K562 (cell line): ENCODE measurements around the gene CYFIP2. TPM values are rescaled to one million over a fixed set of nuclear protein-coding genes. Genes with fewer than 3 reads are reported as not detected.

ENCODE experiments used
- CBFA2T3 ChIP-seq: fragments of 450-650 bp; IDR thresholded peaks from 2 replicates; pipeline ENCODE4 v1.6.1; 2017
- ETV1 ChIP-seq: fragments of 450-650 bp; conservative IDR thresholded peaks from 2 replicates; pipeline ENCODE4 v1.6.1; 2016; ENCODE audit warnings: missing genetic modification characterization, control low read depth, low read depth, missing compliant biosample characterization
- HDAC2 ChIP-seq: fragments of 450-650 bp; IDR thresholded peaks from 2 replicates; pipeline ENCODE4 v1.6.1; 2016; ENCODE audit warnings: mild to moderate bottlenecking
- HNRNPLL ChIP-seq: fragments of 200-400 bp; formaldehyde crosslinking; IDR thresholded peaks from 2 replicates; pipeline ENCODE4 v1.6.1; 2017; ENCODE audit warnings: low read length, low read depth, mild to moderate bottlenecking; ENCODE audit not compliant: poor library complexity, severe bottlenecking
- MTA3 ChIP-seq: fragments of 450-650 bp; formaldehyde crosslinking; IDR thresholded peaks from 2 replicates; pipeline ENCODE4 v1.6.1; 2017; ENCODE audit warnings: mild to moderate bottlenecking, borderline replicate concordance
- MYBL2 ChIP-seq, 2 experiments: fragments of 450-650 bp in 1 of 2; sonication (generic) in 1 of 2; formaldehyde crosslinking in 1 of 2; IDR thresholded peaks; 2 replicates each; pipeline versions ENCODE4 v1.6.1 to v1.8.1; 2017 to 2022; ENCODE audit warnings: borderline replicate concordance in 1 of 2, inconsistent platforms in 1 of 2, low read depth in 1 of 2, mild to moderate bottlenecking in 1 of 2, missing genetic modification reagents in 1 of 2, moderate library complexity in 1 of 2
- POLR3G ChIP-seq: IDR thresholded peaks from 2 replicates; pipeline ENCODE4 v1.6.1; 2011; ENCODE audit not compliant: insufficient read length, insufficient replicate concordance; ENCODE audit errors: extremely low read depth
- RAD21 ChIP-seq, 2 experiments: fragments of 250-450 bp in 1 of 2; fragments of 450-650 bp in 1 of 2; sonication (Bioruptor Pico) in 1 of 2; formaldehyde crosslinking in 1 of 2; IDR thresholded peaks in 1 of 2; conservative IDR thresholded peaks in 1 of 2; 2 replicates each; pipeline versions ENCODE4 v1.4.0 to v1.8.0; 2020 to 2022; ENCODE audit warnings: mild to moderate bottlenecking in 2 of 2, moderate library complexity in 1 of 2
- RCOR1 ChIP-seq, 2 experiments: IDR thresholded peaks; 2 replicates each; pipeline ENCODE4 v1.6.1; 2012; ENCODE audit warnings: low read depth in 2 of 2, low read length in 2 of 2, borderline replicate concordance in 1 of 2, improper control_type of control experiment in 1 of 2
- SP2 ChIP-seq: IDR thresholded peaks from 2 replicates; pipeline ENCODE4 v1.6.1; 2011; ENCODE audit warnings: mild to moderate bottlenecking, low read depth, low read length, moderate library complexity; ENCODE audit not compliant: poor library complexity, severe bottlenecking; ENCODE audit errors: extremely low read depth
- ZNF217 ChIP-seq: sonication (generic); formaldehyde crosslinking; IDR thresholded peaks from 2 replicates; pipeline ENCODE4 v1.8.0; 2022; ENCODE audit warnings: mild to moderate bottlenecking, missing genetic modification reagents
- ZNF224 ChIP-seq: sonication (generic); formaldehyde crosslinking; IDR thresholded peaks from 2 replicates; pipeline ENCODE4 v1.8.0; 2022; ENCODE audit warnings: mild to moderate bottlenecking, missing genetic modification reagents
- polyA plus RNA-seq, 8 experiments: library from polyadenylated mRNA; depleted of rRNA in 4 of 8; stranded (reverse) in 5 of 8; unstranded in 3 of 8; fragments of >200 nt; fragmentation: Nextera tagmentation in 2 of 8; fragmentation: Illumina TruSeq in 1 of 8; extraction: Ambion mirVana in 2 of 8; extraction: Trizol in 1 of 8; gene quantifications; 2 replicates each; pipeline versions ENCODE4 v1.2.1 to v1.2.3, GENCODE V29; 2011 to 2014; ENCODE audit warnings: inconsistent platforms in 1 of 8, missing spikeins in 1 of 8
- total RNA-seq, 7 experiments: library from RNA; depleted of rRNA in 6 of 7; stranded (reverse); fragments of >200 nt in 6 of 7; fragmentation: Illumina TruSeq in 2 of 7; extraction: Trizol in 2 of 7; gene quantifications; 2 replicates each; pipeline versions ENCODE4 v1.2.1 to v1.2.3, GENCODE V29; 2011 to 2021; ENCODE audit warnings: low replicate concordance in 1 of 7
- TF ChIP-seq, protein P1 (sequence below): fragments of 250-450 bp; sonication (Bioruptor Pico); IDR thresholded peaks from 2 replicates; pipeline ENCODE4 v1.4.0; 2020
- TF ChIP-seq, protein P2 (sequence below): fragments of 250-450 bp; sonication (Bioruptor Pico); IDR thresholded peaks from 2 replicates; pipeline ENCODE4 v1.4.0; 2020; ENCODE audit warnings: mild to moderate bottlenecking
- TF ChIP-seq, protein P3 (sequence below), 3 experiments: IDR thresholded peaks in 2 of 3; conservative IDR thresholded peaks in 1 of 3; 2 replicates each; pipeline ENCODE4 v1.5.1; 2011 to 2012; ENCODE audit warnings: low read length in 3 of 3, mild to moderate bottlenecking in 3 of 3, control low read depth in 2 of 3, improper control_type of control experiment in 1 of 3, inconsistent platforms in 1 of 3, low read depth in 1 of 3, mixed read lengths in 1 of 3, moderate library complexity in 1 of 3; ENCODE audit not compliant: insufficient read depth in 2 of 3
- TF ChIP-seq, protein P4 (sequence below): IDR thresholded peaks from 2 replicates; pipeline ENCODE4 v1.6.1; 2012; ENCODE audit warnings: low read depth, low read length, improper control_type of control experiment, borderline replicate concordance
- TF ChIP-seq, protein P5 (sequence below): sonication (generic); formaldehyde crosslinking; IDR thresholded peaks from 2 replicates; pipeline ENCODE4 v1.8.1; 2023; ENCODE audit warnings: mild to moderate bottlenecking, missing genetic modification reagents

The CYFIP2 gene
- total and polyA plus RNA-seq, 9 of the 15 experiments (the other 6 are each of a cell fraction or from before 2014, with no cell fraction given), result 0.76 to 2.9 (median 1.4) TPM; not detected in 1

DNA sequence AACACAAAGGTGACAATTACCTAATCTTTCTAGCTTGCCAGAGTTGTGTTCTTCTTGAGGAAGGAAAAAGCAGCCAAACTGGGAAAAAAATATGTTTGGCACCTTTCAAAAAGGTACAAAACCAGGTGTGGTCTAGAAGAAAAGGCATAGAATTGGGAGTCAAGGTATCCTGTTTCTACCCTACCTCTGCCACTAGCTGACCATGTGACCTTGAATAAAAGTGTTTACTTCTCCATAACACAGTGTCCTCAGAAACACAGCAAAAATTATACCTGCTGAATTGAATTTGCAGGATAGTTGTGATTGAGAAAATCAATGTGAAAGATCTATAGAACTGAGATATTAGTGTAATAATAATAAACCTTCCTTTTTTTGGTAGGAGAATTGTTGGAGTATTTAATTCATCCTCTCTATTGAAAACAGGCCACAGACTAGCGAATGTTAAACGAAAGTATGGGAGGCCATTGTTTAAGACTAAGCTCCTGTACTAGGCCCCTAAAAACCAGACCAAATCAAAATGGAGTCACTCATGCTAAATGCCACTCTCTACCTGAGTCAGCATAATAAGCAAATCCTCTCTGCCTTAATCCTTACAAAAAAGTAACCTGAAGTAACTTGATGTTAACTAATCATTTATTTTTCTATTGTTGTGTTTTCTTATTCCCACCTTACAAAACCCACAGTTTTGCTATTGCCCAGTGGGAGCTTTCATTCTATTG, 12.6 kb downstream of the CYFIP2 start (continued):
- TF ChIP-seq, protein P1, sequence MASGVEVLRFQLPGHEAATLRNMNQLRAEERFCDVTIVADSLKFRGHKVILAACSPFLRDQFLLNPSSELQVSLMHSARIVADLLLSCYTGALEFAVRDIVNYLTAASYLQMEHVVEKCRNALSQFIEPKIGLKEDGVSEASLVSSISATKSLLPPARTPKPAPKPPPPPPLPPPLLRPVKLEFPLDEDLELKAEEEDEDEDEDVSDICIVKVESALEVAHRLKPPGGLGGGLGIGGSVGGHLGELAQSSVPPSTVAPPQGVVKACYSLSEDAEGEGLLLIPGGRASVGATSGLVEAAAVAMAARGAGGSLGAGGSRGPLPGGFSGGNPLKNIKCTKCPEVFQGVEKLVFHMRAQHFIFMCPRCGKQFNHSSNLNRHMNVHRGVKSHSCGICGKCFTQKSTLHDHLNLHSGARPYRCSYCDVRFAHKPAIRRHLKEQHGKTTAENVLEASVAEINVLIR (CRISPR knock-in tag), result peak; percentile 83
- TF ChIP-seq ZNF224 (CRISPR knock-in tag) (no peak), RCOR1 (IDR thresholded peaks at IDR 0.05; ENCODE audit: borderline replicate concordance in 1 of 2, low read depth in 2 of 2, low read length in 2 of 2) (no peak), RAD21 (CRISPR knock-in tag; conservative IDR thresholded peaks at IDR 0.05 in 1 of 2, IDR thresholded peaks at IDR 0.05 in 1 of 2) (0 out of 4 replicates have a peak, but pooled peaks of 1 of the 2 experiments have one; percentile 13), POLR3G (no peak), ETV1 (tag) (peak; percentile 74), MYBL2 (IDR thresholded peaks at IDR 0.05; ENCODE audit: low read depth) (no peak), MYBL2 (CRISPR knock-in tag; IDR thresholded peaks at IDR 0.05; ENCODE audit: borderline replicate concordance) (no peak), SP2 (no peak), HDAC2 (no peak), ZNF217 (CRISPR knock-in tag) (no peak), HNRNPLL (no peak), MTA3 (no peak), CBFA2T3 (no peak)
- TF ChIP-seq, protein P2, sequence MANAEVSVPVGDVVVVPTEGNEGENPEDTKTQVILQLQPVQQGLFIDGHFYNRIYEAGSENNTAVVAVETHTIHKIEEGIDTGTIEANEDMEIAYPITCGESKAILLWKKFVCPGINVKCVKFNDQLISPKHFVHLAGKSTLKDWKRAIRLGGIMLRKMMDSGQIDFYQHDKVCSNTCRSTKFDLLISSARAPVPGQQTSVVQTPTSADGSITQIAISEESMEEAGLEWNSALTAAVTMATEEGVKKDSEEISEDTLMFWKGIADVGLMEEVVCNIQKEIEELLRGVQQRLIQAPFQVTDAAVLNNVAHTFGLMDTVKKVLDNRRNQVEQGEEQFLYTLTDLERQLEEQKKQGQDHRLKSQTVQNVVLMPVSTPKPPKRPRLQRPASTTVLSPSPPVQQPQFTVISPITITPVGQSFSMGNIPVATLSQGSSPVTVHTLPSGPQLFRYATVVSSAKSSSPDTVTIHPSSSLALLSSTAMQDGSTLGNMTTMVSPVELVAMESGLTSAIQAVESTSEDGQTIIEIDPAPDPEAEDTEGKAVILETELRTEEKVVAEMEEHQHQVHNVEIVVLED, result peak; percentile 82
- TF ChIP-seq, protein P3, sequence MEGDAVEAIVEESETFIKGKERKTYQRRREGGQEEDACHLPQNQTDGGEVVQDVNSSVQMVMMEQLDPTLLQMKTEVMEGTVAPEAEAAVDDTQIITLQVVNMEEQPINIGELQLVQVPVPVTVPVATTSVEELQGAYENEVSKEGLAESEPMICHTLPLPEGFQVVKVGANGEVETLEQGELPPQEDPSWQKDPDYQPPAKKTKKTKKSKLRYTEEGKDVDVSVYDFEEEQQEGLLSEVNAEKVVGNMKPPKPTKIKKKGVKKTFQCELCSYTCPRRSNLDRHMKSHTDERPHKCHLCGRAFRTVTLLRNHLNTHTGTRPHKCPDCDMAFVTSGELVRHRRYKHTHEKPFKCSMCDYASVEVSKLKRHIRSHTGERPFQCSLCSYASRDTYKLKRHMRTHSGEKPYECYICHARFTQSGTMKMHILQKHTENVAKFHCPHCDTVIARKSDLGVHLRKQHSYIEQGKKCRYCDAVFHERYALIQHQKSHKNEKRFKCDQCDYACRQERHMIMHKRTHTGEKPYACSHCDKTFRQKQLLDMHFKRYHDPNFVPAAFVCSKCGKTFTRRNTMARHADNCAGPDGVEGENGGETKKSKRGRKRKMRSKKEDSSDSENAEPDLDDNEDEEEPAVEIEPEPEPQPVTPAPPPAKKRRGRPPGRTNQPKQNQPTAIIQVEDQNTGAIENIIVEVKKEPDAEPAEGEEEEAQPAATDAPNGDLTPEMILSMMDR (IDR thresholded peaks at IDR 0.05 in 2 of 3, conservative IDR thresholded peaks at IDR 0.05 in 1 of 3; ENCODE audit: insufficient read depth in 2 of 3, low read depth in 1 of 3, low read length in 3 of 3), result no peak
- TF ChIP-seq, protein P4, sequence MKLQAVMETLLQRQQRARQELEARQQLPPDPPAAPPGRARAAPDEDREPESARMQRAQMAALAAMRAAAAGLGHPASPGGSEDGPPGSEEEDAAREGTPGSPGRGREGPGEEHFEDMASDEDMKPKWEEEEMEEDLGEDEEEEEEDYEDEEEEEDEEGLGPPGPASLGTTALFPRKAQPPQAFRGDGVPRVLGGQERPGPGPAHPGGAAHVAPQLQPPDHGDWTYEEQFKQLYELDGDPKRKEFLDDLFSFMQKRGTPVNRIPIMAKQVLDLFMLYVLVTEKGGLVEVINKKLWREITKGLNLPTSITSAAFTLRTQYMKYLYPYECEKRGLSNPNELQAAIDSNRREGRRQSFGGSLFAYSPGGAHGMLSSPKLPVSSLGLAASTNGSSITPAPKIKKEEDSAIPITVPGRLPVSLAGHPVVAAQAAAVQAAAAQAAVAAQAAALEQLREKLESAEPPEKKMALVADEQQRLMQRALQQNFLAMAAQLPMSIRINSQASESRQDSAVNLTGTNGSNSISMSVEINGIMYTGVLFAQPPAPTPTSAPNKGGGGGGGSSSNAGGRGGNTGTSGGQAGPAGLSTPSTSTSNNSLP, result no peak
- TF ChIP-seq, protein P5, sequence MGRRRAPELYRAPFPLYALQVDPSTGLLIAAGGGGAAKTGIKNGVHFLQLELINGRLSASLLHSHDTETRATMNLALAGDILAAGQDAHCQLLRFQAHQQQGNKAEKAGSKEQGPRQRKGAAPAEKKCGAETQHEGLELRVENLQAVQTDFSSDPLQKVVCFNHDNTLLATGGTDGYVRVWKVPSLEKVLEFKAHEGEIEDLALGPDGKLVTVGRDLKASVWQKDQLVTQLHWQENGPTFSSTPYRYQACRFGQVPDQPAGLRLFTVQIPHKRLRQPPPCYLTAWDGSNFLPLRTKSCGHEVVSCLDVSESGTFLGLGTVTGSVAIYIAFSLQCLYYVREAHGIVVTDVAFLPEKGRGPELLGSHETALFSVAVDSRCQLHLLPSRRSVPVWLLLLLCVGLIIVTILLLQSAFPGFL (CRISPR knock-in tag), result no peak
